Naive thymus-derived CD8-positive, alpha-beta T cell (primary cell): ENCODE data around the gene AZU1. TPM values are rescaled to one million over a fixed set of nuclear protein-coding genes. Genes with fewer than 3 reads are reported as not detected.

Source experiments
- ATAC-seq, 2 donors: fragments of 150-1000 bp; cut with Tn5 transposase in 1 of 2; sonication (Bioruptor Pico), chemical (Tn5 transposase) in 1 of 2; 1 replicate in 1 of 2; 2 replicates in 1 of 2; pipeline ENCODE4 v1.10.0; 2021; ENCODE audit warnings: mild to moderate bottlenecking in 2 of 2, moderate library complexity in 2 of 2
- POLR2A ChIA-PET: fragments of 350-600 bp; sonication (Branson Sonifier 250); formaldehyde crosslinking; loops from one replicate; lab custom pipeline; 2021; ENCODE audit warnings: antibody characterized with exemption; lab: Charles Lee
- DNase-seq, 10 donors: peaks; one replicate each; pipeline versions ENCODE4 v3.0.0 to v3.0.0-alpha.2; 2020 to 2022
- H3K27ac Mint-ChIP-seq, 10 donors: one replicate each; pipeline ENCODE4 v1.8.0; 2020 to 2022; ENCODE audit warnings: mild to moderate bottlenecking in 10 of 10, mixed read lengths in 10 of 10, moderate library complexity in 4 of 10, inconsistent platforms in 1 of 10
- H3K27me3 Mint-ChIP-seq, 5 donors: one replicate each; pipeline ENCODE4 v1.8.0; 2021 to 2022; ENCODE audit warnings: mixed read lengths in 5 of 5
- H3K36me3 Mint-ChIP-seq, 3 donors: one replicate each; pipeline ENCODE4 v1.8.0; 2020 to 2022; ENCODE audit warnings: mixed read lengths in 3 of 3, mild to moderate bottlenecking in 2 of 3, inconsistent platforms in 1 of 3
- H3K4me1 Mint-ChIP-seq, 4 donors: one replicate each; pipeline ENCODE4 v1.8.0; 2021 to 2022; ENCODE audit warnings: mixed read lengths in 4 of 4
- H3K4me3 Mint-ChIP-seq, 10 donors: one replicate each; pipeline ENCODE4 v1.8.0; 2020 to 2022; ENCODE audit warnings: mild to moderate bottlenecking in 10 of 10, mixed read lengths in 10 of 10, moderate library complexity in 6 of 10, inconsistent platforms in 1 of 10
- H3K9me3 Mint-ChIP-seq, 9 donors: one replicate each; pipeline ENCODE4 v1.8.0; 2020 to 2022; ENCODE audit warnings: mixed read lengths in 9 of 9, mild to moderate bottlenecking in 3 of 9, inconsistent platforms in 1 of 9, moderate library complexity in 1 of 9
- polyA plus RNA-seq, 3 donors: library from polyadenylated mRNA; unstranded; fragments of 300-500 nt; fragmentation: Illumina TruSeq; gene quantifications; one replicate each; pipeline ENCODE4 v1.2.3, GENCODE V29; 2021
- total RNA-seq, 8 experiments: library from RNA in 2 of 8; stranded (reverse) in 2 of 8; gene quantifications; one replicate each; pipeline ENCODE4 v1.2.3 and lab custom pipeline; 2021 to 2026

AZU1 gene
- total and polyA plus RNA-seq, 5 experiments from 2014 or later, result 0.21 to 0.36 TPM; not detected in 3

- Mint-ChIP-seq H3K4me1 (peaks cover 22 to 55% (median 50%) of the 10 kb centered on the region in 4 donors), H3K27ac (peak overlapping the region; percentile 77 to 94 (median 88)), H3K27me3 (no peaks in the 10 kb centered on the region), H3K9me3 (no peaks in the 10 kb centered on the region), H3K36me3 (peaks cover 0 to 32% (median 0%) of the 10 kb centered on the region in 3 donors), H3K4me3 (peak overlapping the region; percentile 82 to 91 (median 88))
- POLR2A ChIA-PET, result interaction anchor here (0.6 to 2.5 kb wide), 11 partner anchors 10 to 1143 kb away, joined by 3 to 8 read pairs (median 3); partner anchors contain the start of genes CIRBP, RNU6-9 and WDR18
- ATAC-seq (no peak), DNase-seq (no peak)
These were observed 28.4 kb upstream of the AZU1 start for GRCh38 chr19:799076-799881.

- DNase-seq, result no peak
- H3K36me3 Mint-ChIP-seq, result peaks cover 0 to 37% (median 0%) of the 10 kb centered on the region in 3 donors
These were observed 27.1 kb upstream of the AZU1 start for GRCh38 chr19:800360-801029.

GRCh38 chr19:801030-801860 is 26.4 kb upstream of the AZU1 start:
- POLR2A ChIA-PET, result interaction anchor here (0.5 to 1.7 kb wide), 7 partner anchors 31 to 468 kb away, joined by 3 to 6 read pairs (median 3); partner anchors contain the start of genes CIRBP and POLRMT
- ATAC-seq (no peak), DNase-seq (no peak)
- H3K36me3 Mint-ChIP-seq, result peaks cover 0 to 39% (median 0%) of the 10 kb centered on the region in 3 donors
- peaks cover 22 to 55% (median 51%) of the 10 kb centered on the region in 4 donors for H3K4me1 Mint-ChIP-seq
- H3K4me3 Mint-ChIP-seq, result peak overlapping the region; percentile 48 to 91 (median 75)
- peak overlapping the region in 9 of 10 donors; percentile 27 to 83 (median 72) for H3K27ac Mint-ChIP-seq
- no peaks in the 10 kb centered on the region for H3K9me3 Mint-ChIP-seq
- H3K27me3 Mint-ChIP-seq, result no peaks in the 10 kb centered on the region

More at GRCh38 chr19:800360-801029, 27.1 kb upstream of the AZU1 start:
- H3K27ac Mint-ChIP-seq, result peak overlapping the region; percentile 73 to 94 (median 88)
- POLR2A ChIA-PET, result interaction anchor here (0.6 to 2.5 kb wide), 6 partner anchors 8 to 469 kb away, joined by 3 to 7 read pairs (median 4); partner anchors contain the start of genes CIRBP and POLRMT
- peak overlapping the region; percentile 54 to 91 (median 86) for H3K4me3 Mint-ChIP-seq
- no peak for ATAC-seq
- peaks cover 22 to 55% (median 51%) of the 10 kb centered on the region in 4 donors for H3K4me1 Mint-ChIP-seq
- no peaks in the 10 kb centered on the region for H3K9me3 Mint-ChIP-seq
- no peaks in the 10 kb centered on the region for H3K27me3 Mint-ChIP-seq

GRCh38 chr19:801861-802497 is 25.7 kb upstream of the AZU1 start:
- peaks cover 19 to 51% (median 50%) of the 10 kb centered on the region in 4 donors for H3K4me1 Mint-ChIP-seq
- POLR2A ChIA-PET, result interaction anchor here (0.5 to 1.0 kb wide), 3 partner anchors 19 to 144 kb away, joined by 3 to 4 read pairs (median 3); no protein-coding TSS in a partner anchor
- peak overlapping the region; percentile 31 to 91 (median 75) for H3K4me3 Mint-ChIP-seq
- H3K27ac Mint-ChIP-seq, result peak overlapping the region in 7 of 10 donors; percentile 52 to 70 (median 65)
- H3K27me3 Mint-ChIP-seq, result no peaks in the 10 kb centered on the region
- DNase-seq, result no peak
- H3K36me3 Mint-ChIP-seq, result peaks cover 0 to 45% (median 0%) of the 10 kb centered on the region in 3 donors
- H3K9me3 Mint-ChIP-seq, result no peaks in the 10 kb centered on the region
- ATAC-seq, result no peak

- POLR2A ChIA-PET, result interaction anchor here (0.6 to 1.0 kb wide), 2 partner anchors 18 to 143 kb away, joined by 3 to 4 read pairs; no protein-coding TSS in a partner anchor
- peak overlapping the region; percentile 19 to 88 (median 66) for H3K4me3 Mint-ChIP-seq
- no peak for DNase-seq
These were observed 25.0 kb upstream of the AZU1 start for GRCh38 chr19:802498-803098.

GRCh38 chr19:803099-803561 is 24.5 kb upstream of the AZU1 start:
- H3K36me3 Mint-ChIP-seq, result peaks cover 0 to 56% (median 8%) of the 10 kb centered on the region in 3 donors
- peak overlapping the region in 1 of 10 donors; percentile 51 for H3K4me3 Mint-ChIP-seq
- POLR2A ChIA-PET, result interaction anchor here (1.0 kb wide), 1 partner anchor 18 kb away, joined by 3 read pairs; no protein-coding TSS in a partner anchor
- H3K27ac Mint-ChIP-seq, result peak overlapping the region in 6 of 10 donors; percentile 3 to 76 (median 54)
- no peak for DNase-seq
- H3K4me1 Mint-ChIP-seq, result peaks cover 23 to 61% (median 56%) of the 10 kb centered on the region in 4 donors
- ATAC-seq, result no peak
- no peaks in the 10 kb centered on the region for H3K9me3 Mint-ChIP-seq
- no peaks in the 10 kb centered on the region for H3K27me3 Mint-ChIP-seq

More at GRCh38 chr19:802498-803098, 25.0 kb upstream of the AZU1 start:
- peaks cover 21 to 57% (median 55%) of the 10 kb centered on the region in 4 donors for H3K4me1 Mint-ChIP-seq
- H3K9me3 Mint-ChIP-seq, result no peaks in the 10 kb centered on the region
- no peaks in the 10 kb centered on the region for H3K27me3 Mint-ChIP-seq
- no peak for ATAC-seq
- H3K27ac Mint-ChIP-seq, result peak overlapping the region in 6 of 10 donors; percentile 49 to 78 (median 68)
- H3K36me3 Mint-ChIP-seq, result peaks cover 0 to 51% (median 3%) of the 10 kb centered on the region in 3 donors

- H3K36me3 Mint-ChIP-seq, result peaks cover 0 to 63% (median 8%) of the 10 kb centered on the region in 3 donors
- ATAC-seq (no peak), DNase-seq (no peak)
- no peaks in the 10 kb centered on the region for H3K9me3 Mint-ChIP-seq
- POLR2A ChIA-PET, result no interaction called here
- peak overlapping the region in 3 of 10 donors; percentile 22 to 62 (median 51) for H3K4me3 Mint-ChIP-seq
- H3K27me3 Mint-ChIP-seq, result no peaks in the 10 kb centered on the region
- peaks cover 23 to 59% (median 54%) of the 10 kb centered on the region in 4 donors for H3K4me1 Mint-ChIP-seq
- H3K27ac Mint-ChIP-seq, result peak overlapping the region in 4 of 10 donors; percentile 10 to 56 (median 38)
These were observed 23.8 kb upstream of the AZU1 start for GRCh38 chr19:803686-804418.

- no peaks in the 10 kb centered on the region for H3K9me3 Mint-ChIP-seq
- H3K36me3 Mint-ChIP-seq, result peaks cover 0 to 63% (median 9%) of the 10 kb centered on the region in 3 donors
- peaks cover 22 to 51% (median 47%) of the 10 kb centered on the region in 4 donors for H3K4me1 Mint-ChIP-seq
- no peaks in the 10 kb centered on the region for H3K27me3 Mint-ChIP-seq
- ATAC-seq (no peak), DNase-seq (no peak)
- H3K4me3 Mint-ChIP-seq, result peak overlapping the region in 1 of 10 donors; percentile 63
- H3K27ac Mint-ChIP-seq, result peak overlapping the region in 1 of 10 donors; percentile 48
- POLR2A ChIA-PET, result no interaction called here
These were observed 23.0 kb upstream of the AZU1 start for GRCh38 chr19:804419-805165.

GRCh38 chr19:805166-805551 is 22.5 kb upstream of the AZU1 start:
- POLR2A ChIA-PET, result no interaction called here
- DNase-seq (no peak), ATAC-seq (no peak)
- Mint-ChIP-seq H3K4me1 (peaks cover 18 to 47% (median 41%) of the 10 kb centered on the region in 4 donors), H3K27me3 (no peaks in the 10 kb centered on the region), H3K36me3 (peaks cover 0 to 64% (median 10%) of the 10 kb centered on the region in 3 donors), H3K27ac (no peak overlapping the region), H3K4me3 (peak overlapping the region in 1 of 10 donors; percentile 63), H3K9me3 (no peaks in the 10 kb centered on the region)
